Neural progenitor cell (in vitro differentiated cells): ENCODE measurements around the gene AMIGO1. TPM values are rescaled to one million over a fixed set of nuclear protein-coding genes. Genes with fewer than 3 reads are reported as not detected.

Experiments used
- DNase-seq: peaks from one replicate; pipeline ENCODE4 v3.0.0-alpha.2; 2016; ENCODE audit warnings: low spot score
- H2AFZ ChIP-seq: fragments of 200-600 bp; sonication (generic); replicated peaks from 2 replicates; pipeline ENCODE4 v1.6.1; 2016; ENCODE audit warnings: antibody characterized with exemption
- H3F3A ChIP-seq: fragments of 200-600 bp; sonication (generic); 2 replicates; pipeline ENCODE4 v1.6.1; 2016; ENCODE audit warnings: antibody characterized with exemption, low read depth
- H3K27ac ChIP-seq: fragments of 200-600 bp; sonication (generic); 2 replicates; pipeline ENCODE4 v1.5.1; 2016; ENCODE audit warnings: mild to moderate bottlenecking
- H3K27me3 ChIP-seq: fragments of 200-600 bp; sonication (generic); 2 replicates; pipeline ENCODE4 v1.6.1; 2016; ENCODE audit warnings: mild to moderate bottlenecking, moderate library complexity
- H3K36me3 ChIP-seq: fragments of 200-600 bp; sonication (generic); 2 replicates; pipeline ENCODE4 v1.5.1; 2016
- H3K4me1 ChIP-seq: fragments of 200-600 bp; sonication (generic); 2 replicates; pipeline ENCODE4 v1.6.1; 2016; ENCODE audit warnings: mixed run types
- H3K4me2 ChIP-seq: fragments of 200-600 bp; sonication (generic); 2 replicates; pipeline ENCODE4 v1.6.1; 2016
- H3K4me3 ChIP-seq: fragments of 200-600 bp; sonication (generic); 2 replicates; pipeline ENCODE4 v1.5.1; 2016
- H3K79me2 ChIP-seq: fragments of 200-600 bp; sonication (generic); 2 replicates; pipeline ENCODE4 v1.6.1; 2016; ENCODE audit warnings: low read depth
- H3K9ac ChIP-seq: fragments of 200-600 bp; sonication (generic); 2 replicates; pipeline ENCODE4 v1.6.1; 2016
- H3K9me3 ChIP-seq: fragments of 200-600 bp; sonication (generic); 2 replicates; pipeline ENCODE4 v1.5.1; 2016; ENCODE audit warnings: low read depth
- H4K20me1 ChIP-seq: fragments of 200-600 bp; sonication (generic); 2 replicates; pipeline ENCODE4 v1.6.1; 2016; ENCODE audit warnings: low read depth
- H3K27ac Mint-ChIP-seq: 3 replicates; pipeline ENCODE4 v1.8.0; 2021; ENCODE audit warnings: mixed read lengths
- H3K27me3 Mint-ChIP-seq: 2 replicates; pipeline ENCODE4 v1.8.0; 2022; ENCODE audit warnings: low read depth, mild to moderate bottlenecking, inconsistent platforms, moderate library complexity, mixed read lengths; ENCODE audit not compliant: insufficient read depth
- H3K36me3 Mint-ChIP-seq: 3 replicates; pipeline ENCODE4 v1.8.0; 2021; ENCODE audit warnings: mixed read lengths
- H3K4me1 Mint-ChIP-seq: 3 replicates; pipeline ENCODE4 v1.8.0; 2021; ENCODE audit warnings: mixed read lengths
- H3K4me3 Mint-ChIP-seq: 3 replicates; pipeline ENCODE4 v1.8.0; 2021; ENCODE audit warnings: mild to moderate bottlenecking, moderate library complexity, mixed read lengths
- H3K9me3 Mint-ChIP-seq: 3 replicates; pipeline ENCODE4 v1.8.0; 2020; ENCODE audit warnings: mixed read lengths
- CTCF ChIP-seq: fragments of 200-600 bp; sonication (generic); IDR thresholded peaks from 2 replicates; pipeline ENCODE4 v1.5.1; 2017; ENCODE audit warnings: antibody characterized with exemption, mild to moderate bottlenecking
- EZH2 ChIP-seq: fragments of 200-600 bp; sonication (generic); IDR thresholded peaks from 2 replicates; pipeline ENCODE4 v1.6.1; 2017; ENCODE audit warnings: antibody characterized with exemption, mild to moderate bottlenecking, moderate library complexity
- EZH2phosphoT487 ChIP-seq: fragments of 200-600 bp; sonication (generic); IDR thresholded peaks from 2 replicates; pipeline ENCODE4 v1.6.1; 2017; ENCODE audit warnings: antibody characterized with exemption
- total RNA-seq: library from RNA; depleted of rRNA; stranded (reverse); fragments of >200 nt; gene quantifications from 2 replicates; pipeline ENCODE4 v1.2.3, GENCODE V29; 2015; ENCODE audit warnings: low replicate concordance

AMIGO1 gene
- total RNA-seq, 1 donor from 2014 or later, result 4.5 TPM

GRCh38 chr1:109457819-109458218 lies 51.7 kb downstream of the AMIGO1 start:
- Histone ChIP-seq H4K20me1 (no peaks in the 10 kb centered on the region), H3K4me2 (no peak overlapping the region), H3K79me2 (no peaks in the 10 kb centered on the region), H3K36me3 (no peaks in the 10 kb centered on the region), H2AFZ (no peak overlapping the region), H3K4me3 (no peak overlapping the region), H3K27me3 (peaks cover 29% of the 10 kb centered on the region), H3K4me1 (no peaks in the 10 kb centered on the region), H3F3A (no peaks in the 10 kb centered on the region), H3K9me3 (peaks cover 15% of the 10 kb centered on the region), H3K9ac (no peak overlapping the region), H3K27ac (no peak overlapping the region)
- peaks cover 33% of the 10 kb centered on the region for H3K9me3 Mint-ChIP-seq
- no peaks in the 10 kb centered on the region for H3K4me1 Mint-ChIP-seq
- no peaks in the 10 kb centered on the region for H3K36me3 Mint-ChIP-seq
- H3K4me3 Mint-ChIP-seq, result no peak overlapping the region
- peaks cover 22% of the 10 kb centered on the region for H3K27me3 Mint-ChIP-seq
- H3K27ac Mint-ChIP-seq, result no peak overlapping the region
- TF ChIP-seq EZH2 (no peak), EZH2phosphoT487 (no peak), CTCF (no peak)
- DNase-seq, result no peak

- Histone ChIP-seq H3K4me2 (no peak overlapping the region), H3K27me3 (peaks cover 13% of the 10 kb centered on the region), H3K79me2 (no peaks in the 10 kb centered on the region), H3K9me3 (peaks cover 15% of the 10 kb centered on the region), H3K9ac (no peak overlapping the region), H4K20me1 (no peaks in the 10 kb centered on the region), H2AFZ (no peak overlapping the region), H3K27ac (no peak overlapping the region), H3K4me3 (no peak overlapping the region), H3F3A (no peaks in the 10 kb centered on the region), H3K4me1 (no peaks in the 10 kb centered on the region), H3K36me3 (no peaks in the 10 kb centered on the region)
- Mint-ChIP-seq H3K4me1 (no peaks in the 10 kb centered on the region), H3K36me3 (no peaks in the 10 kb centered on the region), H3K27me3 (peaks cover 10% of the 10 kb centered on the region), H3K4me3 (no peak overlapping the region), H3K27ac (no peak overlapping the region), H3K9me3 (peaks cover 33% of the 10 kb centered on the region)
- TF ChIP-seq EZH2 (no peak), EZH2phosphoT487 (no peak), CTCF (no peak)
- no peak for DNase-seq
Measured at GRCh38 chr1:109454497-109455133, 54.9 kb downstream of the AMIGO1 start.

Other genes starting within 250 kb of the AMIGO1 start
- 78.1 and 134 TPM in 2 replicates for gene PSRC1, start 226.6 kb downstream of the AMIGO1 start, total RNA-seq
- not detected in 2 replicates for gene MYBPHL, start 202.7 kb downstream of the AMIGO1 start, total RNA-seq
- gene SORT1, start 111.8 kb downstream of the AMIGO1 start, total RNA-seq, result 33.3 and 38.9 TPM in 2 replicates
- 49.9 and 62.0 TPM in 2 replicates for gene PSMA5, start 83.3 kb downstream of the AMIGO1 start, total RNA-seq
- not detected in 2 replicates for gene SYPL2, start 43.2 kb downstream of the AMIGO1 start, total RNA-seq
- 6.5 and 8.5 TPM in 2 replicates for gene ATXN7L2, start 25.8 kb downstream of the AMIGO1 start, total RNA-seq
- gene CYB561D1, start 15.6 kb downstream of the AMIGO1 start, total RNA-seq, result 4.3 and 6.8 TPM in 2 replicates
- gene GPR61, start 30.1 kb upstream of the AMIGO1 start, total RNA-seq, result 0.71 and 1.4 TPM in 2 replicates
- 11.4 and 15.4 TPM in 2 replicates for gene GNAI3, start 38.9 kb upstream of the AMIGO1 start, total RNA-seq
- gene GNAT2, start 109.9 kb upstream of the AMIGO1 start, total RNA-seq, result 0.25 TPM in 1 of 2 replicates, not detected in the other
- gene AMPD2, start 110.1 kb upstream of the AMIGO1 start, total RNA-seq, result 22.9 and 49.8 TPM in 2 replicates
- 4.3 and 17.3 TPM in 2 replicates for gene GSTM4, start 146.4 kb upstream of the AMIGO1 start, total RNA-seq
- gene GSTM2, start 158.3 kb upstream of the AMIGO1 start, total RNA-seq, result 15.6 and 24.2 TPM in 2 replicates
- gene GSTM1, start 178.1 kb upstream of the AMIGO1 start, total RNA-seq, result 13.8 and 20.8 TPM in 2 replicates
- gene GSTM5, start 202.5 kb upstream of the AMIGO1 start, total RNA-seq, result 0.62 TPM in 1 of 2 replicates, not detected in the other
- gene GSTM3, start 231.3 kb upstream of the AMIGO1 start, total RNA-seq, result 6.4 and 12.9 TPM in 2 replicates